ENCODE data around the gene KCNK3. TPM values are rescaled to one million over a fixed set of nuclear protein-coding genes. Genes with fewer than 3 reads are reported as not detected.

Gene KCNK3
- polyA plus RNA-seq, 1 donor (not counting 4 experiments of a cell fraction or from before 2014, with no cell fraction given): not detected

DNA sequence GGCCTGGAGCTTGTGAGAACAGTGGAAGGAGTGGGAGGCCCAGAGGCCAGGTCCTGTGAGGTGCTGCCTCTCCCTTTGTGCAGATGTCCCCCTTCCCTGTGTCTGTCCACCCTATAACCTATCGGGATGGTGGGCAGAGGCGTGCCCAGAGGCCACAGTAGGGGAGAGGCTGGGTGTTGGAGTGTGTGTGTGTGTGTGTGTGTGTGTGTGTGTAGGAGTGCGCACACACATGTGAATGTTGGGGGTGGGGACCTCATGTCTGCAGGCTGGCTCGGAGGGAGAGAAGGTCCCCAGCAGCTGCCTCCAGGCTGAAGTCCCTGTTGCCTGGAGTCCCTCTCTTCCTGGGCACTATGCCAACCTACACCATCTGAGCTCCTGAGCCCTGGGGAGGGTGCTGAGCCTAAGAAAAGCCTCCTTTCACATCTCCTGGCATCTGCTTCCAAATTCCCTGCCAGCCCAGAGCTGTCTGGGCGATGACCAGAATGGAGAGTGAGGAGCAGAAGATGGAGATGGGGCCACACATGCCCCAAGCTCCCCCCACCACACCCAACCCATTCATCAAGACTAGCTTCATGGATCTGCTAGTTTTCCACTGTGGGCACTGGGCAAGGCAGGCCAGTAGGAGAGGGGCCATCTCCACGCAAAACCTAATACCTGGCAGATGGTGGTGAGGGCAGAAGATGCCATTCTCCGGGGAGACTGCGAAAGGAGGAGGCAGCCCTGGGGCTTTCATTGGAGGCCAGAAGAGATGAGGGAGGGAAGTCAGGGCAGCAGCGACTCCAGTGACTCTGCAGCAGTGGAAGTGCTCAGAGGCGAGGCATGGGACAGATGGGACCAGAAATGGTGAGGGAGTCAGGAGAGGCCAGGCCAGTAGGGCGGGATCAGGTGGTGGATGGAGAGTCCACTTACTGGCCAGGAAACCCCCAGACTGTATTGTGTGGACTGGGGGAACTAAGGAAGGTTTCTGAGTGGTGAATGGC is 20.3 kb downstream of the KCNK3 start:
- FAIRE-seq: no peak
- Histone ChIP-seq H4K20me1 (ENCODE audit: control insufficient read depth, extremely low read depth, insufficient read depth, low read length) (no peaks in the 10 kb centered on the region), H3K9me3 (ENCODE audit: control insufficient read depth, low read depth, low read length) (no peaks in the 10 kb centered on the region), H3K27ac (ENCODE audit: control insufficient read depth, insufficient read depth, low read length) (no peak overlapping the region), H3K27me3 (ENCODE audit: control insufficient read depth, extremely low read depth, insufficient read depth, low read length) (peaks cover 11% of the 10 kb centered on the region), H3K9me1 (ENCODE audit: control insufficient read depth, extremely low read depth, insufficient read depth, low read length) (no peaks in the 10 kb centered on the region), H3K79me2 (ENCODE audit: control insufficient read depth, insufficient read depth, low read length) (no peaks in the 10 kb centered on the region), H3K4me1 (ENCODE audit: control insufficient read depth, extremely low read depth, insufficient read depth, low read length) (peaks cover 3% of the 10 kb centered on the region), H3K9ac (ENCODE audit: control insufficient read depth, extremely low read depth, insufficient read depth, low read length) (no peak overlapping the region), H3K36me3 (ENCODE audit: control insufficient read depth in 2 of 2, extremely low read depth in 1 of 2, insufficient read depth in 2 of 2, low read length in 2 of 2) (no peaks in the 10 kb centered on the region), H2AFZ (ENCODE audit: control insufficient read depth, low read length) (no peak overlapping the region), H3K4me2 (ENCODE audit: control insufficient read depth, extremely low read depth, insufficient read depth, low read depth, low read length) (no peak overlapping the region), H3K4me3 (ENCODE audit: control insufficient read depth in 2 of 3, extremely low read depth in 1 of 3, insufficient read depth in 2 of 3, low read depth in 1 of 3, low read length in 3 of 3) (no peak overlapping the region)
- no peak for DNase-seq (ENCODE audit: low read depth, low spot score)
- TF ChIP-seq CTCF (optimal IDR thresholded peaks at IDR 0.05 in 1 of 3, IDR thresholded peaks at IDR 0.05 in 1 of 3, conservative IDR thresholded peaks at IDR 0.05 in 1 of 3; ENCODE audit: extremely low read depth in 1 of 3, insufficient read depth in 2 of 3, low read length in 3 of 3) (no peak), EZH2 (IDR thresholded peaks at IDR 0.05; ENCODE audit: low read length) (no peak)
- dilution Hi-C loops (cut with MboI; ENCODE audit: extremely low pct_ligation_motif_present, low sequenced_read_pairs): no loop called here

GRCh38 chr2:26715528-26716270 is 23.2 kb downstream of the KCNK3 start:
- TF ChIP-seq CTCF (optimal IDR thresholded peaks at IDR 0.05 in 1 of 3, IDR thresholded peaks at IDR 0.05 in 1 of 3, conservative IDR thresholded peaks at IDR 0.05 in 1 of 3; ENCODE audit: extremely low read depth in 1 of 3, insufficient read depth in 2 of 3, low read length in 3 of 3): no peak
- no peak for TF ChIP-seq EZH2 (IDR thresholded peaks at IDR 0.05; ENCODE audit: low read length)
- Histone ChIP-seq H3K27me3 (ENCODE audit: control insufficient read depth, extremely low read depth, insufficient read depth, low read length) (peaks cover 11% of the 10 kb centered on the region), H3K27ac (ENCODE audit: control insufficient read depth, insufficient read depth, low read length) (no peak overlapping the region), H4K20me1 (ENCODE audit: control insufficient read depth, extremely low read depth, insufficient read depth, low read length) (no peaks in the 10 kb centered on the region), H3K4me2 (ENCODE audit: control insufficient read depth, extremely low read depth, insufficient read depth, low read depth, low read length) (no peak overlapping the region), H3K36me3 (ENCODE audit: control insufficient read depth in 2 of 2, extremely low read depth in 1 of 2, insufficient read depth in 2 of 2, low read length in 2 of 2) (no peaks in the 10 kb centered on the region), H3K4me1 (ENCODE audit: control insufficient read depth, extremely low read depth, insufficient read depth, low read length) (peaks cover 3% of the 10 kb centered on the region), H2AFZ (ENCODE audit: control insufficient read depth, low read length) (no peak overlapping the region), H3K9me3 (ENCODE audit: control insufficient read depth, low read depth, low read length) (no peaks in the 10 kb centered on the region), H3K79me2 (ENCODE audit: control insufficient read depth, insufficient read depth, low read length) (no peaks in the 10 kb centered on the region), H3K9ac (ENCODE audit: control insufficient read depth, extremely low read depth, insufficient read depth, low read length) (no peak overlapping the region), H3K4me3 (ENCODE audit: control insufficient read depth in 2 of 3, extremely low read depth in 1 of 3, insufficient read depth in 2 of 3, low read depth in 1 of 3, low read length in 3 of 3) (no peak overlapping the region), H3K9me1 (ENCODE audit: control insufficient read depth, extremely low read depth, insufficient read depth, low read length) (no peaks in the 10 kb centered on the region)
- FAIRE-seq (no peak), DNase-seq (ENCODE audit: low read depth, low spot score) (no peak)
- dilution Hi-C loops (cut with MboI; ENCODE audit: extremely low pct_ligation_motif_present, low sequenced_read_pairs): no loop called here
